Right hindlimb (tissue), 1 donor: Measurements from ENCODE around the gene GPR39.

ENCODE experiments used
- DNase-seq: peaks from one replicate; pipeline ENCODE4 v3.0.0-alpha.2; 2018

Gene GPR39

DNA sequence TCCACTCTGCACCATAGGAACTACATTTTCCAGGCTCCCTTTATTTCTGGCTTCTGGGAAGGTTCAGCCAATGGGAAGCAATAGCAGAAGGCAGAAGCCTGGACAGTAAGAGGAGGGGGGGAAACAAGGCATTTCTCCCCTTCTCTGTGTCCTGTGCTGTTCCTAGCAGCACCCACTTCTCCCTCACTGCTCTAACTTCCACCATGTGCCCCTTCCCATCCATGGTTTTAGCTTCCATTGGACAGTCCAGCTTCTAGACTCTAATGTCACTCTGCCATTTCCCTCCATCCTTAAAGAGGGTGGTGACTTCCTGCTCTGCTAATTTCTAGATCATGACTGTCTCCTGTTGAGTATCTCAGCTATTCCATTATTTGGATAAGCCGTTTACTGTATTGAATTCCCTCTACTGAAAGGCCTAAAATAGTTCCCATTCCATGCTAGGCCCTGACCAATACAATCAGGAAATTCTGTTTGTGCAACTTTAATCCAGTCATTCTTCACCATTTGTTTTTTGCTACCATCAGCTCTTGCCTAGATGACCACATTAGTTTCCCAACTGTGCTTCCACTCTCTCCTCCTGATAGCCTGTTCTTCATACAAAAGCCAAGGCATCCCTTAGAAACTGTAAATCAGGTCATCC is 274.2 kb downstream of the GPR39 start:
- no peak for DNase-seq

DNA sequence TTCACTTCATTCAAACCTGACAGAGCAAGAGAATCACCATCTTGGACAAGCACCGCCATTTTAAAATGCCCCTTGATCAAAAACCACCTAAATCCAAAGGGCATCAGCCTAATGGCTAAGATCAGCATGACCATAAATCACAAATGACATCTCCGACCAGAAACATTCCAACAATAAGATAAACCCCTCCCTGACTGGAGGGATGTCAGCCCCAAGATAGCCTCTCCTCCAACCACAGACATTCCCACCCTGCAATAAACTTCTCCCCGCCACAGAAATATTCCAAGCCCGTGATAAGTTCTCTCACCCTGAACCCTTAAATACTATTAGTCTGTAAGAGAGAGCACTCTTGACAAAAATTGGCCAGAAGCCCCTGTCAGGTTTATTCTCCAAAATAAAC is 275.0 kb downstream of the GPR39 start:
- no peak for DNase-seq

DNA sequence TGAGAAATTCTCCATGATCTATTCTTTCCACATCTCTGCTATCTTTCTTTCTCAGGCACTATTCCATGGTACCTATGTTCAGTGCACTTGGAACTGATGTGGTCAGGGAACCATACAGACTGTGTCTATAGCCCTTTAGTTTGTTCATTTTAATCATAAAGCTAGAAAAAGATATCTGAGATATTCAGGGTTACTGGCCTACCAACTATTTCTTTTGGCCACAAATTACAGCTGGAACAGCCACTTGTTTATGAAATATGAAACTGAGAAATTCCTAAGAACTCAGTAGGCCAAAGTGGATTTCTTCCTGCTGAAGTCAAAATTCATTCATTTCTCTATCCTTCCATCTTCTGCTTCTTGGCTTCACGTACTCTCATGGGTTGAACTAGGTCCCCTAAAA is 276.2 kb downstream of the GPR39 start:
- DNase-seq, result no peak
